Liver (tissue), 9 donors: ENCODE measurements around the gene FARP1. TPM values are rescaled to one million over a fixed set of nuclear protein-coding genes. Genes with fewer than 3 reads are reported as not detected.

Experiments
- DNase-seq: peaks from one replicate; pipeline ENCODE4 v3.0.0-alpha.2; 2017; ENCODE audit warnings: low spot score
- H3K27ac ChIP-seq, 2 donors: one replicate each; pipeline ENCODE4 v1.7.0; 2013; ENCODE audit warnings: inconsistent platforms in 2 of 2, low read length in 2 of 2, control low read depth in 1 of 2, low read depth in 1 of 2, mild to moderate bottlenecking in 1 of 2
- H3K27me3 ChIP-seq, 4 donors: one replicate each; pipeline versions ENCODE4 v1.6.1 to v1.7.0; 2013; ENCODE audit warnings: low read length in 3 of 4, inconsistent platforms in 1 of 4, mild to moderate bottlenecking in 1 of 4, moderate library complexity in 1 of 4; ENCODE audit not compliant: control insufficient read depth in 4 of 4, insufficient read depth in 4 of 4
- H3K36me3 ChIP-seq, 4 donors: one replicate each; pipeline versions ENCODE4 v1.6.1 to v1.7.0; 2013; ENCODE audit warnings: low read length in 3 of 4, mild to moderate bottlenecking in 3 of 4, low read depth in 1 of 4, moderate library complexity in 1 of 4; ENCODE audit not compliant: control insufficient read depth in 4 of 4, insufficient read depth in 3 of 4
- H3K4me1 ChIP-seq, 4 donors: one replicate each; pipeline versions ENCODE4 v1.6.1 to v1.7.0; 2013; ENCODE audit warnings: low read length in 3 of 4, mild to moderate bottlenecking in 3 of 4, moderate library complexity in 1 of 4; ENCODE audit not compliant: control insufficient read depth in 4 of 4, insufficient read depth in 4 of 4
- H3K4me3 ChIP-seq, 3 donors: one replicate each; pipeline versions ENCODE4 v1.6.1 to v1.7.0; 2013; ENCODE audit warnings: low read length in 3 of 3, control low read depth in 1 of 3, low read depth in 1 of 3, mild to moderate bottlenecking in 1 of 3
- H3K9ac ChIP-seq, 2 donors: one replicate each; pipeline ENCODE4 v1.7.0; 2013; ENCODE audit warnings: low read length in 2 of 2, mild to moderate bottlenecking in 2 of 2, moderate library complexity in 2 of 2, control low read depth in 1 of 2, low read depth in 1 of 2
- H3K9me3 ChIP-seq, 4 donors: one replicate each; pipeline versions ENCODE4 v1.6.1 to v1.7.0; 2013; ENCODE audit warnings: low read length in 3 of 4; ENCODE audit not compliant: control insufficient read depth in 4 of 4
- ATF3 ChIP-seq: IDR thresholded peaks from 2 replicates; pipeline ENCODE4 v1.6.1; 2016; ENCODE audit warnings: antibody characterized with exemption
- CTCF ChIP-seq: fragments of 150-350 bp; IDR thresholded peaks from 2 replicates; pipeline ENCODE4 v1.5.1; 2017; ENCODE audit warnings: improper control_type of control experiment, low read depth, low read length; ENCODE audit not compliant: missing input control
- EGR1 ChIP-seq, 2 donors: IDR thresholded peaks; 2 replicates each; pipeline ENCODE4 v1.6.1; 2016 to 2018; ENCODE audit warnings: antibody characterized with exemption in 2 of 2, low read depth in 2 of 2
- FOXA1 ChIP-seq: IDR thresholded peaks from 2 replicates; pipeline ENCODE4 v1.6.1; 2016; ENCODE audit warnings: antibody characterized with exemption
- FOXA2 ChIP-seq: IDR thresholded peaks from 2 replicates; pipeline ENCODE4 v1.6.1; 2016; ENCODE audit warnings: antibody characterized with exemption
- GABPA ChIP-seq, 2 donors: IDR thresholded peaks in 1 of 2; conservative IDR thresholded peaks in 1 of 2; 2 replicates each; pipeline ENCODE4 v1.6.1; 2016; ENCODE audit warnings: antibody characterized with exemption in 2 of 2, mild to moderate bottlenecking in 1 of 2, moderate library complexity in 1 of 2
- HNF4A ChIP-seq, 2 donors: conservative IDR thresholded peaks; 2 replicates each; pipeline ENCODE4 v1.6.1; 2016; ENCODE audit warnings: antibody characterized with exemption in 2 of 2, mild to moderate bottlenecking in 2 of 2
- HNF4G ChIP-seq: IDR thresholded peaks from 2 replicates; pipeline ENCODE4 v1.6.1; 2016; ENCODE audit warnings: antibody characterized with exemption
- JUND ChIP-seq, 2 donors: IDR thresholded peaks; 2 replicates each; pipeline ENCODE4 v1.6.1; 2016; ENCODE audit warnings: antibody characterized with exemption in 2 of 2
- MAX ChIP-seq: IDR thresholded peaks from 2 replicates; pipeline ENCODE4 v1.6.1; 2016; ENCODE audit warnings: antibody characterized with exemption
- NR2F2 ChIP-seq: IDR thresholded peaks from 2 replicates; pipeline ENCODE4 v1.6.1; 2016; ENCODE audit warnings: antibody characterized with exemption
- RAD21 ChIP-seq, 2 donors: IDR thresholded peaks; 2 replicates each; pipeline ENCODE4 v1.6.1; 2016; ENCODE audit warnings: antibody characterized with exemption in 2 of 2, mild to moderate bottlenecking in 2 of 2
- REST ChIP-seq: IDR thresholded peaks from 2 replicates; pipeline ENCODE4 v1.6.1; 2016; ENCODE audit warnings: antibody characterized with exemption, mild to moderate bottlenecking
- RXRA ChIP-seq, 2 donors: IDR thresholded peaks; 2 replicates each; pipeline ENCODE4 v1.6.1; 2017 to 2018; ENCODE audit warnings: antibody characterized with exemption in 2 of 2, mild to moderate bottlenecking in 1 of 2
- SP1 ChIP-seq: IDR thresholded peaks from 2 replicates; pipeline ENCODE4 v1.6.1; 2018; ENCODE audit warnings: antibody characterized with exemption, mild to moderate bottlenecking
- TAF1 ChIP-seq: conservative IDR thresholded peaks from 2 replicates; pipeline ENCODE4 v1.6.1; 2016; ENCODE audit warnings: antibody characterized with exemption, mild to moderate bottlenecking
- YY1 ChIP-seq: IDR thresholded peaks from 2 replicates; pipeline ENCODE4 v1.6.1; 2016; ENCODE audit warnings: antibody characterized with exemption, mild to moderate bottlenecking
- WGBS: extraction: QIAGEN DNeasy Blood & Tissue Kit; methylation state at CpG from one replicate; pipeline ENCODE4 v1.1.7; 2013; 5-methylcytosine and 5-hydroxymethylcytosine counted together
- polyA plus RNA-seq, 2 donors: library from polyadenylated mRNA; stranded (reverse) in 1 of 2; unstranded in 1 of 2; fragments of 200-250 nt in 1 of 2; fragments of >200 nt in 1 of 2; fragmentation: Nextera tagmentation in 1 of 2; extraction: Ambion mirVana in 1 of 2; gene quantifications; one replicate each; pipeline versions ENCODE4 v1.2.1 to v1.2.3, GENCODE V29; 2013 to 2015
- total RNA-seq, 2 donors: library from RNA; depleted of rRNA; stranded (reverse); fragments of >200 nt; gene quantifications; one replicate each; pipeline ENCODE4 v1.2.3, GENCODE V29; 2014
- TF ChIP-seq, protein P1 (sequence below): IDR thresholded peaks from 2 replicates; pipeline ENCODE4 v1.6.1; 2016; ENCODE audit warnings: antibody characterized with exemption
- donor health status: healthy.
- donor health status: healthy.
- donor health status: healthy.
- donor health status: healthy.
- donor health status: healthy.

FARP1 gene
- total and polyA plus RNA-seq, 4 donors, result 28.4 to 62.6 (median 39.8) TPM

DNA sequence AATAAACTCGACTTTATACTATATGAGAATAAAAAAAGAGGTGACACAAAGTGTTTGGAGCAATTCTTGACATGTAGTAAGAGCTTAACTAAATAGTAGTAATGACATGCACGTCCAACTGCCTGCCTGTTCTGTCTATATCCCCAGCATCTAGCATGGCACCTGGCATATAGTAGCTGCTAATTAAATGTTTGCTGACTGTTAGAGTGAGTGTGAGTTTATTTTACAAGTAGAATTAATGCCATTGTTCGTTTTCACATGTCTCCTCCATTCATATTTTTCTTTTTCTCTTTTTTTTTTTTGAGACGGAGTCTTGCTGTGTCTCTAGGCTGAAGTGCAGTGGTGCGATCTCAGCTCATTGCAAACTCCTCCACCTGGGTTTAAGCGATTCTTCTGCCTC is 72.6 kb downstream of the FARP1 start:
- 94% methylated on average over 6 of the region's 6 CpGs for WGBS
- H3K27me3 ChIP-seq, result no peaks in the 10 kb centered on the region
- no peak overlapping the region for H3K4me3 ChIP-seq
- no peak overlapping the region for H3K27ac ChIP-seq
- H3K9ac ChIP-seq, result no peak overlapping the region
- no peak for DNase-seq
- H3K36me3 ChIP-seq, result peaks cover 3 to 5% (median 4%) of the 10 kb centered on the region in 4 donors
- no peaks in the 10 kb centered on the region for H3K9me3 ChIP-seq
- peaks cover 0 to 15% (median 4%) of the 10 kb centered on the region in 4 donors for H3K4me1 ChIP-seq
- TF ChIP-seq FOXA2, result no peak
- TF ChIP-seq REST, result no peak
- TF ChIP-seq NR2F2, result no peak
- no peak for TF ChIP-seq RAD21 (IDR thresholded peaks at IDR 0.05)
- TF ChIP-seq SP1, result no peak
- TF ChIP-seq GABPA (IDR thresholded peaks at IDR 0.05 in 1 of 2, conservative IDR thresholded peaks at IDR 0.05 in 1 of 2), result no peak
- no peak for TF ChIP-seq YY1
- TF ChIP-seq JUND (IDR thresholded peaks at IDR 0.05), result no peak
- TF ChIP-seq HNF4G, result no peak
- no peak for TF ChIP-seq EGR1 (IDR thresholded peaks at IDR 0.05; ENCODE audit: low read depth in 2 of 2)
- TF ChIP-seq, protein P1, sequence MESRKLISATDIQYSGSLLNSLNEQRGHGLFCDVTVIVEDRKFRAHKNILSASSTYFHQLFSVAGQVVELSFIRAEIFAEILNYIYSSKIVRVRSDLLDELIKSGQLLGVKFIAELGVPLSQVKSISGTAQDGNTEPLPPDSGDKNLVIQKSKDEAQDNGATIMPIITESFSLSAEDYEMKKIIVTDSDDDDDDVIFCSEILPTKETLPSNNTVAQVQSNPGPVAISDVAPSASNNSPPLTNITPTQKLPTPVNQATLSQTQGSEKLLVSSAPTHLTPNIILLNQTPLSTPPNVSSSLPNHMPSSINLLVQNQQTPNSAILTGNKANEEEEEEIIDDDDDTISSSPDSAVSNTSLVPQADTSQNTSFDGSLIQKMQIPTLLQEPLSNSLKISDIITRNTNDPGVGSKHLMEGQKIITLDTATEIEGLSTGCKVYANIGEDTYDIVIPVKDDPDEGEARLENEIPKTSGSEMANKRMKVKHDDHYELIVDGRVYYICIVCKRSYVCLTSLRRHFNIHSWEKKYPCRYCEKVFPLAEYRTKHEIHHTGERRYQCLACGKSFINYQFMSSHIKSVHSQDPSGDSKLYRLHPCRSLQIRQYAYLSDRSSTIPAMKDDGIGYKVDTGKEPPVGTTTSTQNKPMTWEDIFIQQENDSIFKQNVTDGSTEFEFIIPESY, result no peak
- no peak for TF ChIP-seq HNF4A (conservative IDR thresholded peaks at IDR 0.05)
- TF ChIP-seq FOXA1, result no peak
- TF ChIP-seq ATF3, result no peak
- no peak for TF ChIP-seq CTCF
- no peak for TF ChIP-seq TAF1
- no peak for TF ChIP-seq RXRA (IDR thresholded peaks at IDR 0.05)
- TF ChIP-seq MAX, result no peak
